Stimulated activated naive CD4-positive, alpha-beta T cell (primary cell): ENCODE results near the gene TGFBR2.
A peak's percentile ranks its signal among the peaks of the same experiment; 100 is the strongest.

Experiments
- DNase-seq, 6 experiments: peaks; one replicate each; lab custom pipeline; 2025; lab: John Stamatoyannopoulos, UW

TGFBR2 gene

DNA sequence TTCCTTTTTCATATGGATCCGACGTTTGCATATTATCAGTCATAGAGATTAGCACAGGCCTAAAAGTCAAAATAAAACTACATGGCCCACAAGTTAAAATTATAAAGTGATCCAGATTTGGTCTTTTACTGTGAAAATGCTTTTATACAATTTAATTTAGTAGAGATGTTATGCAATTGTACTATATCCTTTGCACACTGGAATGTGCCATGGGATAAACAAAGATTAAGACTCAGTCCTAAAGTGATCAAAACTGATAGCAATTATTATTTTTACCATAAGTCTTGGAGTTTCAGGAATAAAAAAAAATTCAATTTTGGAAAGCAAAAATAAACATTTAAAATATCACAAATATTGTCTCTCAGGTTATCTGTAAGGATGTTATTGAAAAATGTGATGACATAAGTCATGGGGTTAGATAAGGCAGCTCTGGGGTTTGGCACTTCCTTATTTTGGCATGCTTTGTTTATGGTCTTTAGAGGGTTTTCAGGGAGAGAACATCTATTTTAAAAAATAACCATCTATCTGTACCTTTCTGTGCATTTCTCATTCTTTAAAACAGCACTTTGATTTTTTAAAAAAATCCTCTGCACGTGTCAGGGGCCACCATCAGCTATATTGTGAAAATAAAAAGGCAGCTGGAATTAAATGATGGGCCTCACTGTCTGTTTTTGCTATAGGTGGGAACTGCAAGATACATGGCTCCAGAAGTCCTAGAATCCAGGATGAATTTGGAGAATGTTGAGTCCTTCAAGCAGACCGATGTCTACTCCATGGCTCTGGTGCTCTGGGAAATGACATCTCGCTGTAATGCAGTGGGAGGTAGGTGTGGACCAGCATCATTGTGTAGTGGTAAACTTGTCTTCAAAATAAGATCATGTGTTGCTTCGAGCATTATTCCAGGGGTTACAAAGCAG lies 67.3 kb downstream of the TGFBR2 start:
- DNase-seq = peak in 2 of 6 experiments; percentile 45 to 49

DNA sequence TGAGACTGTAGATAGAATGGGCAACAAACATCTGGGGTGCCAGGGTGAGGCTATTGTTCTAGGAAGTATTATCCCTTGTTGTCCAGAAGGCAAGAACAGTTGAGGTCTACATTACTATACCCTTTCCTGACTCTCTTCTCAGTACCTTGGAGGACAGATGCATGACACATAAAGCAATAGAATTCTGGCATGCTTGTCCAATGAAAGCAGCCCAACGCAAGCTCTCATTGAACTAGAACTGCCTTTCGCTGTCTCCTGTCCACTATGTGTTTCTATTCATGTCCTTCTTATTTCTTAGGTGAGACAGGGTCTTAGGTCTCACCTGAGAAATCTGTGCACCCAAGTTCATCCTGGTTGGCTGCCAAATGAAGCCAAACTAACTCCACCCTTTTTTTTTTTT lies 68.6 kb downstream of the TGFBR2 start:
- DNase-seq = no peak

DNA sequence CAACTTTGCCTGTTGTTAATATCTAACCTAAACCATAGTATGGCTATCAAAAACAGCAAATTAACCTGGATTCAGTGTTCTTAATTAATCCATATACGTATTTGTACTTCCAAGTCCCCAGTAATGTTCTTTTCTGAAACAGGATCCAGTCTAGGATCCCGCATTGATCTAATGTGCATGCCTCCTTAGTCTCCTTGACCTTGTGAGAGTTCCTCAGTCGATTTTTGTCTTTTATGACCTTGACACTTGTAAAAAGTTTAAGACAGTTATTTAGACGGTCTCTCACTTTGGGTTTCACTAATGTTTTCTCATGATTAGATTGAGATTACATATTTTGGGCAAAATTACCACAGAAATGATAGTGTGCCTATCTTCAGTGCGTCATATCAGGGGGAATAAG lies 69.4 kb downstream of the TGFBR2 start:
- DNase-seq = no peak

DNA sequence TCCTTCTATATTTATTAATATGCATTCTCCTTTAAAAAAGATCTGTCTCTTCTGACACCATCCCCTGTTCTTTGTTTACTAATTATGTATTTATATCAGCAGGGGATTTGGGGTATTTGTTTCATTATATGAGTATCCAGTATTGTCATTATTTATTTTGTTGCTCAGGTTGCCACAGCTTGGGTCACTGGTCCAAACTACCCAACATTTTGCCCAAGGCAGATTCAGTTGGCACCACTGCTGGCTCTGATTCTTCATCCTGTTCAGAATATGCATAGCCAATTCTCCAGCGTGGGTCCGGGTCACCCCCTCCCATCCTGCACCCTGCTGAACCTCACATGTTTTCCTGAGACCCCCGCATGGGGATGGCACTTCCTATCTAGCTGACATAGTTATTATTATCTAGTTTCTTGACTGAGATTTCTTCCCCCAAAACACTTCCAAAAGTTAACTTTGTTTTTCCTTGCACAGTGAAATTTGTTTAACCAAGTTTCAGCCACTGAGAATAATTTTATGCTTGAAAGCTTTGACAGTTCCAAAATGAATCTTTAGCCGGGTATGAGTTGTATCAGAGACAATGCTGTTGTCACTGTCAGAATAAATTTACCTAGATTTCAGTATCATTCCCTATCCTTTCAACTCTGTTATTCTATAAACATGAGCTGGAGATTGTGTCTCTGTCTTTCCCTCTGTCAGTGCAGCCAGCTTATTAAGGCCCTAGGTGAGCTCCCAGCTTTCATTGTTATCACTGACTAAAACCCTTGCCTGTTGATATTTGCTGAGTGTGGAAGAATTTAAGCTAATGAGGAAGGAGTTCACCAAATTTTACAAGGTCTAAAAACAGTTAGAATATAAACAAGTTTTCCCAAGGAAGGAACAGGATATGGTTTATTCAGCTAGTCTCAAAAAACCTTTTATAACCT lies 70.3 kb downstream of the TGFBR2 start:
- DNase-seq = no peak

DNA sequence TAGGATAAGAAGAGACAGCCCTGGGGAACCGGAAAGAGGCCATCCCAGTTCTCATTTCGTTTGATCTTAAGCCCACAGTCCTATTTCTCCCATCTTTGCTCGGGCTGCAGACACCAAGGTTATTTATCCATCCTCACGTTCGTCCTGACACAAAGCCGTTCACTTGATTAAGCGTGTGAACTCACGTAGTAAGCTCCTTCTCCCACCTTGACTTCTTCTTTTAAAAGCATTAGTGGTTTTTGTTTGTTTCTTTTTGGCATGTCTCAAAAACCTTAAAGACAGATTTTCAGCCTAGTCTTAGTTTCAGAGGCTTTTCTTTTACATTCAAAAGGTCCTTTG lies 70.9 kb downstream of the TGFBR2 start:
- no peak for DNase-seq

DNA sequence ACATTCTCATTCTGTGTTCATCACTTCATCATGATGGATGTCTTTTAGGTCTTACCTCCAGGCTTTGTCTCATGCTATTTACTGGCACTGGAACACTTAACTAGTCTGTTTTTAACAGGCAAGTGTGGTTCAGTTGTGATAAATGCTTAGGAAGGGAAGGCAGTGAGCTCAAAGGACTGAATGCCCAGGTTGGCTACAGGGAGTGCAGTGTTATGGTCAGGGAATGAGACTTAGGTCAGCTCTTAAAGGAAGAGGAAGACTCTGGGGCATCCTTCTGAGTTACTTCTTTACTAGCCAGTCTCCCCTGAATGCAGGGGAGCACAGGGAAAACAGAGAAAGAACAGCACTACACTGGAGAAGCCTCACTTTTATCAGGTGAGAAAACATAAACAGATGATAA lies 72.6 kb downstream of the TGFBR2 start:
- DNase-seq = no peak

DNA sequence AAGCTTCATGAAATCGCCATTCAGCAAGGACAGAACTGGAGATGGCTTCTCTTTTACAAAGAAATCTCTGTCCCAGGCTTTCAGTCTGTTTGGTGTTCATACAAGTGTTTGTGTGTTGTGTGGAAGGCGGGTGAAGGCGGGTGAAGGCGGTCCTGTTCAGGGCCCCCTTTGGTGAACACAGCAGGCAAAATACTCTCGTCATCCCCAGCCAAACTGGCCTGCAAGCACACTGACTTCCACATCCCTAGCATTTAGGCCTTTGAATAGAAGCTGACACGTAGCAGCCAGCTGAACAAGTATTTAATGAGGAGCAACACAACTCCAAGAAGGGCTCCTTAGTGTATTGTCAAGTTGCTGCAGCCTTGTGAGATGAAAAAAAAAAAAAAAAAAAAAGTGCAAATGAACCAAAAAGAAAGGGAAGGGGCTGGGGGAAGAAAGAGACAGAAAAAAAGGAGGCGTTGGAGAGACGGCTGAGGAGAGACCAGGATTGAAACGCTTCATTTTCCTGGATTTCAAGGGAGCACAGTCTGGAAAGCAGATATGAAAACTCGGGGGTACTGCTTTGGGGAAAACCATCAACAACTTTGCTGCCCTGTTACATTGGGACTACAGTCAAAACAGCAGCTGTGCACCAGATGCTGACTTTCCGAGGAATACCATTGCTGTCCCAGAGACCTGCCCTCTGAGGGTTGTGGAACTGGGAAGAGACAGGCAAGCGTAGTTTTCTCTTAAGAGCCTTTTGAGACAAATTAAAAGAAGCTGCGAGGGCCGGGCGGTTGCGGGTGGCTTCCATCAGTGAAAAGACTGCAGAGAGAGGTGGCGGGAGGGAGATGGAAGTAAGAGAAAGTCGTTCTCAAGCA lies 74.6 kb downstream of the TGFBR2 start:
- peak in 1 of 6 experiments; percentile 7 for DNase-seq

DNA sequence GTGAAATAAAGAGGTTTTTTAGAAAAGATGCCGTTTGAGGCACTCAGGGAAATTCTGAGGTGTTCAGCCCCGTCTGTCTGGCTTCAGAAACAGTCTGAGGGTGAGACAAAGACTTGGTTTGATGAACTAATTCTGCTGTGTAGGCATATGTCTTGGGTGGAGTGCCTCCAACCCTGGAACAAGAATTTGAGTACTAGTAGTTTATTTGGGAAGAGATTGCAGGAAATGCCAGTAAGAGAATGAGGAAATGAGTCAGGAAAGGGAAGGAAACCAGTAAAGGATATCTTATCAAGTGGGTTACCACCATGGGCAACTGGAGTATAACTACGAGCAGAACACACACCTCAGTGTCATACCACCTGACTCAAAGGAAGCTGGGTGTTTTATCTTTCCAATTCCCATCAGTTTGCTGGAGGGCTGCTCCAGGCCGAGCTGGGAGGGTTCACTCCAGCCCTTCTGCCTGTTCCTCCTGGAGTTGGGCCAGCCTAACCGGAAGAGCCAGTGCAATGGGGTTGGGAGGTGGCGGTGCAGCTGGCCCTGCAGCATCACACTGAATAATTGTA lies 75.3 kb downstream of the TGFBR2 start:
- DNase-seq = no peak

DNA sequence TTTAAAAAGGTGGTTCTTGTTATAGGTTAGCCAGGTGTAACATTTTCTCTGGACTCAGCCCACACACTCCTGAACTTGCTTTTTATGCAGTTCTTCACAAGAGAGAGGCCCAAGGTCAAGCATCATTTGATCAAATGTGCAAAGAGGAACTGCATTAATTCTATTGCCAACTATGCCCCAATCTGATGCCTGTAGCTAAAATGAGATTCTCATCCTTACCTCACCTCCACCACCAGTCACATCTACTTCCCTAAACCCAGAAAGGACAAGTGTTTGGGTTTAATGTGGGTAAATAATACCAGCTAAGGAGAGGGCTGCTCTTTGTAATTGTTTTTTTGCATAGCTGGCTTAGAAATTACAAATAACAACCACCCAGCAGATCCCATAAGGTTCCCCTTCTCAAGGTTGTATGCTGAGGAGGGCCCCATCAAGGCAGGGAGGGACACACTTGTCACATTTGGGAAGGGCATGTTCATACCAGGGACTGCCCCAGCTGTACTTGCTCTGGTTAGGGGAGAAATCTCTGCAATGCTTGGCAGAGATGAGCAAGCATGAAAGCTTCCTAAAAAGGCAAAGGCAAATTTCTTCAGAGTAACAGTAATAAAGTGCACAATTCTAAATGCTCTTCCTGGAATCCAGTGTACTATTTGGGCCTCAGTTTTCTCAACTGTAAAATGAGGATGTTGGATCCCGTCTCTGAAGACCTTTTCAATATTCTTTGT lies 76.2 kb downstream of the TGFBR2 start:
- no peak for DNase-seq

DNA sequence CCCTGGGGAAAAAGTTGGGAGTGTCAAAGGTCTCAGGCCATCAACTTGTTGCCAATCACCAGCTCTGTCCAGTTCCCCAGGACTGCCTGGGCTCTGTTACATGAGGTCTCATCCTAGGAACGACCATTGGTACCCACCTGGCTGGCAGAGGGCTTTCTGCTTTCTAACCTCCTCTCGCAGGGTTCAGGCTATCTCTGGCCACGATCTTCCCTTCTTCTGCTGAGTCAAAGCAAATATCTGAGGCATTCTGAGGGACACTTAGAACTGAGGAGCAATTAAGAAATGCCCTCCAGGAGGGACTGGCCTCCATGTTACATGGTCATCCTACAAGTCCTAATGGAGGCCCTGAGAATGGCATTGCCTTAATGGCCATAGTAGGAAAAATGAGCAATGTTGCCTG lies 77.4 kb downstream of the TGFBR2 start:
- no peak for DNase-seq

DNA sequence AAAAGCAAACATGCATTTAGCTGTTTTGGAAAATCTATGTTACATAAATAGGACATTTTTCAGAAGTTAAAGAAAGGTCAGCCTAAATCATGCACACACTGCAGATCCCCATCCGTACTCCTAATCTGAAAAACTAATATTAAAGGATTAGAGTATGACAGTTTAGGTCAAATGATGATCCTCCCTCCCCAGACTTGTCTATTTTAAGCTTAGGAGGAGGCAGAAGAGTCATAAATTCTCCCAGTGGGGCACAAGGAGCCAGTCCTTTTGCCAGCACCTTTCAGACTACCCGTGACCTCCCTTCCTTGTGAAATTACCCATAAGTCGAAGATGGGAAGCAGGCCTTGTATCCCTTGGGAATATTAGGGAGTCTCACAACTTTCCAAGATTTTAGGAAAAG lies 78.0 kb downstream of the TGFBR2 start:
- DNase-seq = no peak

DNA sequence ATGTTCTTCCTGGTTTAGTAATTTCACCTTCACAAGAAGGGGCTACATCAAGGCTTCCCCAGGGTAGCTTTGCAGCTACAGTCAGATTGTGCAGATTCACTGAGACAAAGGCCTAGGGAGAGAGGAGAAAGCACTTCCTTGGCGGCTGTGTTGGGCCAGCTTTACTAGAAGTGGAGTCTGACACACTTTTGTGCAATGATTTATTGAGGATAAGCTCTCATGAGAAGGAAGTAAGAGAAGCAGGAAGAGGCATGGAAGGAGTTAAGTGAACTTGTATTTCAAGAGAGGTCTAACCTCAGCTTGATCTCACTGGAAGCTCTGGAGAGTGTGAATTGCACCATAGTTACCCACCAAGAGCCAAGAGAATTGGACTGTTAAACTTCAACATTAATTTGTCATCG lies 78.9 kb downstream of the TGFBR2 start:
- DNase-seq = no peak

DNA sequence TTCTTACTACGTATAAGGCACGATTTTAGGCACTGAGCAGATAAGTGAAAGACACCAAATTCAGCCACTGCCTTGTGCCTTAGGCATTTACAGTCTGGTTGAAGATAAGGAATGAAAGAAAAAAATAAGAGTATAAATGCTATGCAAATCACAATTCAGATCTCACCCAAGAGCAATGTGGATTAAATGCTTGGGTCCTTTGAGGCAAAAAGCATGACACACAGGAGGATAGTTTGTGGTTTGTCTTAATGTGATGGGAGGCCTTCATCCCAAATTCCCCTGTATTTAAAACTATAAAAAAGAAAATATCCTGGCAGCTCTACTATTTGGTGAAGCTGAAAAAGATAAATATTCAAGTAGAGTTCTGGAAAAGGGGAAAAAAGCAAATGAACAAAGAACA lies 79.8 kb downstream of the TGFBR2 start:
- DNase-seq = no peak

DNA sequence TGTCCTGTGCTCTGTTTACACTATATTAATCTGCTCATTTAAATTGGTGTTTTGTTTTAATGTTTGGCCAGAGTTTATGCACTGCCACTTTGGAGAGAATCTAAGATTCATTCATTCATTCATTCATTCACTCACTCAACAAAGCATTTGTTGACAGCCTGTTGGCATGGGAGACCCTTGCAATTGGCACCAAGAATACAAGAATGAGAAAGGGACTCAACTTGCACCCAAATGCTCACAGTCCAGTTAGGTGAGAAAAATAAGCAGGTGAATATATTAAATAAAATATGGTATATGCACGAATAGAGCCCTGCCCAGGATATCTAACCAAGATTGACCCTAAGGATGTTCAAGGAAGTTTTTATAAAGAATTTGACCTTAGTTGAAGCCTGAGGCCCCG lies 80.4 kb downstream of the TGFBR2 start:
- DNase-seq = no peak

DNA sequence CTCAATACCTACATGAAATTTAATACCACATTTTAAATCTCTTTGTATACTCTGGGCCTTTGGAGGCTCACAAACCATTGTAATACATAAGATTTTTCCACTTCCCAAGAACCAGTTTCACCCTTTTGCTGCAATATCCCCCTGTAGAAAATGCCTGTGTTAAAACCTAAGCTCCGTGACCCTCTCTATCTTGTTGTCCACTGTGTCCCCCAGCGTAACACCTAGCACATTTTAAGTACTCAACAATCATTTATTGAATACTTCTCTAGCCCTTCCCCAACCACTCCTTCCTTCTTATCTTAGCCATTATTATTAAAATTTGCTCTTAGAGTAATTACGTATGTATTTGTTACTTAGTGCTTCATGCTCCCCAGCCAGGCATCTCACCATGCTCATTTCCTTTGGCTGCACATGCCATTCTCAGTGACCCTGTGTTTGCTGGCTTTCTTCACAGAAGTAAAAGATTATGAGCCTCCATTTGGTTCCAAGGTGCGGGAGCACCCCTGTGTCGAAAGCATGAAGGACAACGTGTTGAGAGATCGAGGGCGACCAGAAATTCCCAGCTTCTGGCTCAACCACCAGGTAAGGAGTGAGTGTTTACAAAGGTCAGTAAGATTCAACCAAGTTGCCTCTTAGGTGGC lies 81.6 kb downstream of the TGFBR2 start:
- DNase-seq = no peak

DNA sequence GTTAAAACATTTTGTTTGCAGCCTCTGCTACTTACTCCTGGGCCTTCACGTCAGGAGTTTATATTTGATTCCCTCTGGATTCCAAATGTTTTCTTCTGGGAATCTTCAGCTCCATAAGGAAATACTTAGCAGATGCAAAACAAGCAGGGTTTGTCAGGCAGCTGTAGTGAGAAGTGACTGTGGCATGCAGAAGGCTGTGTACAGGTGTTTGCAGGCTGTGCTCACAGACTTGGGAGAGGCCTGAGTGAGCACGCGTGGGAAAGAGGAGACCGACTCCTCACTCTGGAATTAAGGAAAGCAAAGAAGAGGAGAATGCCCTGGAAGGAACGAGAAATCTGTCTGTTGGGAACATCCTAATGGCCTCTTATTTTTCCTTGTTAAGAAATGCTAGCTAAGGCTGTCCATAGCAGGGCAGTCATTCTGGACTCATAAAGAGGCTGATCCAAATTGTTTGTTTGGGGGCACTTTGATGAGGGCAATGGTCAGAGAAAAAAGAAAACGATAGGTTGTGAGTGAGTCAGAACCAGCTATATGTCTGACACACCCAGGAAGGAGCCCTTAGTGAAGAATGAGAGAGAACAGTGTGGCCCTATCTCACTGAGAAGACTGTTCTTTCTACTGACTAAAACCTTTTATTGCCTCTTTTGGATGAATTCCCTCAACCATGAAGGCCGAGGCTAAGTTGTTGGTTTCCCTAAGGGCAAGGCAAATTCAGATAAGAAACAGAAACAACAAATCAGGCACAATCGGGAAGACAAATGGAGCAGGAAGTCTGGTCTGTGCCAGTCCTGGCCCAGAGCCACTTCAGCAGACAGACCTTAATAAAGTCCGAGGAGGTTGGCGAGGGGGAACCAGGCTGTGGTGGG lies 82.6 kb downstream of the TGFBR2 start:
- no peak for DNase-seq

DNA sequence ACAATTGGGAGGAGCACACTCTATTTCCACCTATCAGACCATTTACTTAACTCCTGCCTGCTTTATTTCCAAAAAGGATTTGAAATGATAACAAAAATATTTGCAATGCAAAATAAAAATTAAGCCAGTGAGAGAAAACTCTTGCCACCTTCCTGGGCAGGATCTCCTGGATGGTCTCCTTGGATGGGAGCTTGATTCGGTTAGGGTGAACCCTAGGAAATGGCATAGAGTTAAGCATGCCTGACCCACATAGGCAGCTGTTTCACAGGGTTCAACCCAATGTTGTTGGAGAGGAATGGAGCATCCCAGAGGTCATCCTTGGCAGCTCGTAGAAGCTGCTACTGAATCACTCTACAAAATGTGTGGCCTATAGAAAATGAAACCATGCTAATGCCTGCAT lies 83.8 kb downstream of the TGFBR2 start:
- no peak for DNase-seq

DNA sequence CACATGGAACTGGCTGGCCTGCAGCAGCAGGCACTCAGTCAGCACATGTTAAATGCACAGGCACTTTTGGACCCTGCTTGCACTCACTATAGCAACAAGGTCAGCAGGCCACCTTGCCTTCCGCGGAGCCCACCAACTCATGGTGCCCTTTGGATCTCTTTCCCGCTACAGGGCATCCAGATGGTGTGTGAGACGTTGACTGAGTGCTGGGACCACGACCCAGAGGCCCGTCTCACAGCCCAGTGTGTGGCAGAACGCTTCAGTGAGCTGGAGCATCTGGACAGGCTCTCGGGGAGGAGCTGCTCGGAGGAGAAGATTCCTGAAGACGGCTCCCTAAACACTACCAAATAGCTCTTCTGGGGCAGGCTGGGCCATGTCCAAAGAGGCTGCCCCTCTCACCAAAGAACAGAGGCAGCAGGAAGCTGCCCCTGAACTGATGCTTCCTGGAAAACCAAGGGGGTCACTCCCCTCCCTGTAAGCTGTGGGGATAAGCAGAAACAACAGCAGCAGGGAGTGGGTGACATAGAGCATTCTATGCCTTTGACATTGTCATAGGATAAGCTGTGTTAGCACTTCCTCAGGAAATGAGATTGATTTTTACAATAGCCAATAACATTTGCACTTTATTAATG lies 85.0 kb downstream of the TGFBR2 start:
- DNase-seq = no peak

DNA sequence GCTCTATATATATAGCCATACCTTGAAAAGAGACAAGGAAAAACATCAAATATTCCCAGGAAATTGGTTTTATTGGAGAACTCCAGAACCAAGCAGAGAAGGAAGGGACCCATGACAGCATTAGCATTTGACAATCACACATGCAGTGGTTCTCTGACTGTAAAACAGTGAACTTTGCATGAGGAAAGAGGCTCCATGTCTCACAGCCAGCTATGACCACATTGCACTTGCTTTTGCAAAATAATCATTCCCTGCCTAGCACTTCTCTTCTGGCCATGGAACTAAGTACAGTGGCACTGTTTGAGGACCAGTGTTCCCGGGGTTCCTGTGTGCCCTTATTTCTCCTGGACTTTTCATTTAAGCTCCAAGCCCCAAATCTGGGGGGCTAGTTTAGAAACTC lies 85.5 kb downstream of the TGFBR2 start:
- no peak for DNase-seq
